WI38 (cell line): Measurements from ENCODE around the gene CBARP.

Experiments
- H3K4me3 ChIP-seq: 2 replicates; pipeline ENCODE4 v1.5.1; 2011; ENCODE audit warnings: low read depth, mild to moderate bottlenecking, control low read depth, low read length
- TF ChIP-seq, protein P1 (sequence below): IDR thresholded peaks from 2 replicates; pipeline ENCODE4 v1.5.1; 2012; ENCODE audit warnings: low read depth, mild to moderate bottlenecking, control low read depth, low read length

The CBARP gene

DNA sequence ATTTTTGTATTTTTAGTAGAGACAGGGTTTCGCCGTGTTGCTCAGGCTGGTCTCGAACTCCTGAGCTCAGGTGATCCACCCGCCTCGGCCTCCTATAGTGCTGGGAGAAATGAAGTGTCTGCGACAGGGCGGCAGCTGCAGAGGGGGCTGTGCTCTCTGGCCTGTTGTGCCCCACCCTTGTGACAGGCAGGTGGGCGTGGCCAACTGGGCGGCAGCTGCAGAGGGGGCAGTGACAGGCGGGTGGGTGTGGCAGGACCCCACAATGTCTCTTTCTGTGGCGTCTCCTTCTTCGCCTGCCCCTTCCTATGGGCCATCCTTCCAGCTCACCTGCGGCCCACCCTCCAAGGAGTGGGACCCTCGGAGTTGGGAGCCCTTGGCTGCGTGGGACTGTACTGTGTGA lies 20.4 kb downstream of the CBARP start:
- TF ChIP-seq, protein P1, sequence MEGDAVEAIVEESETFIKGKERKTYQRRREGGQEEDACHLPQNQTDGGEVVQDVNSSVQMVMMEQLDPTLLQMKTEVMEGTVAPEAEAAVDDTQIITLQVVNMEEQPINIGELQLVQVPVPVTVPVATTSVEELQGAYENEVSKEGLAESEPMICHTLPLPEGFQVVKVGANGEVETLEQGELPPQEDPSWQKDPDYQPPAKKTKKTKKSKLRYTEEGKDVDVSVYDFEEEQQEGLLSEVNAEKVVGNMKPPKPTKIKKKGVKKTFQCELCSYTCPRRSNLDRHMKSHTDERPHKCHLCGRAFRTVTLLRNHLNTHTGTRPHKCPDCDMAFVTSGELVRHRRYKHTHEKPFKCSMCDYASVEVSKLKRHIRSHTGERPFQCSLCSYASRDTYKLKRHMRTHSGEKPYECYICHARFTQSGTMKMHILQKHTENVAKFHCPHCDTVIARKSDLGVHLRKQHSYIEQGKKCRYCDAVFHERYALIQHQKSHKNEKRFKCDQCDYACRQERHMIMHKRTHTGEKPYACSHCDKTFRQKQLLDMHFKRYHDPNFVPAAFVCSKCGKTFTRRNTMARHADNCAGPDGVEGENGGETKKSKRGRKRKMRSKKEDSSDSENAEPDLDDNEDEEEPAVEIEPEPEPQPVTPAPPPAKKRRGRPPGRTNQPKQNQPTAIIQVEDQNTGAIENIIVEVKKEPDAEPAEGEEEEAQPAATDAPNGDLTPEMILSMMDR: no peak
- H3K4me3 ChIP-seq: no peak overlapping the region

- TF ChIP-seq, protein P1: no peak
- no peak overlapping the region for H3K4me3 ChIP-seq
Measured at GRCh38 chr19:1216756-1217155, 21.0 kb downstream of the CBARP start.

- H3K4me3 ChIP-seq: no peak overlapping the region
- TF ChIP-seq, protein P1: no peak
Measured at GRCh38 chr19:1214862-1215731, 22.7 kb downstream of the CBARP start.

DNA sequence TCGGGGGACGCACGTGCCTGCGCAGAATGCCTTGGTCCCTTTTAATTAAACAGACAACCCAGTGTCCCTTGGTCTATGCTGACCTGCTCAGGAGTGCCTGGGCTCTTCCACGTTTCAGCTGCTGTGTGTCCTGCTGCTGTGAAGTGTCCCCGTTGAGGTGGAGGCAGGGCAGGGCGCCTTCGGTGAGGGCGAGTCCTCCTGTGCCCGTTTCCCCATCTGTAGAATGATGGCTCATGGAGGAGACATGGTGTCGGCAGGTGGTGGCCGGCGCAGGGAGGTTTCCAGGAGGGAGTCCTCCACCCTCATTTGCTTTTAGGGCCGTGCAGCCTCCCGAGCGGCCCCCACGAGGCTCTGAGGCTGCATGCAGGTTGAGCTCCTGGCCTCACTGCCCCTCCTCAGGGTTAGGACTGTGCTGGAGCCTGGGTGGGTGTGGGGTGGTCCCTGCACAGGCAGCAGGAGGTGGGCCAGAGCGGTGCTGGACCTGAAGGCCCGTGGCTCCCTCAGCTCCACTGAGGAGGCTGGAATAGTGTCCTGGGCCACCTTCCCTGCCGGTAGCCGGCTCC lies 23.4 kb downstream of the CBARP start:
- TF ChIP-seq, protein P1: no peak
- H3K4me3 ChIP-seq: no peak overlapping the region

DNA sequence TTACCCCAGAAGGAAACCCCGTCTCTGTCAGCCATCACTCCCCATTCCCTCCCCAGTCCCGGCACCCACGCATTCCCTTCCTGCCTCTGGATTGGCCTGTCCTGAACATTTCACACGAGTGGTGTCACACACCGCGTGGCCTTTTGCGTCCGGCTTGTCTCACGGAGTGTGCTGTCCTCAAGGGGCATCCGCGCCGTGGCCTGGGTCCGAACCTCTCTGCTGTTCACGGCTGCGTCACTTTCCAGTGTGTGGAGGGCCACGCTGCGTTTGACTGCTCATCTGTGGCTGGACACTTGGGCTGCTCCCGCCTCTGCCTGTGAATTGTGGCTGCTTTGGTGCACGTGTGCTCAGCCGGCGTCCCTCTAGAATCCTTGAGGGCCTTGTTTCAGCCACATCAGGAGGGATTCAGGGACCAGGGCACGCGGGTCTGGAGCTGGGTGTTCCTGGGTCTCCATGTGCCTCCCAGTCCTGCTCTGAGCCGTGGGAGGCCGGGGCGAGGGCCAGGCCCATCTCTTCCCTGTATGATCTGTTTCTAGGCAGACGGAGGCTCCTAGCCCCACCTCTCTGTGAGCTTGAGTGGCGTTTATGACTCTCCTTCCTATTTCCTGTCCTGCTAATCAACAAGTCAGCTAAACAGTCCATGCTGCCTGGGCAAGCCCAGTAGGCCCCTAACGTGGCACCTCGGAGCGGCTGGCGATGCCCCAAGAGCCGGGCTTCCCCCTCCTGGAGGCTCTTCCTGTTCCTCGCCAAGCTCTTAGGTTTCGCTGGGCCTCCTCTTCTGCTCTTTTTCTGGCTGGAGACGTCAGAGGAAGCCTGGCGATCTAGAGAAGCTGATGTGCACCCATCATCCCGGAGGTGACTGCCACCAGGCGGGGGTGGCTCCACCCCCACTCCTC lies 24.2 kb downstream of the CBARP start:
- H3K4me3 ChIP-seq: no peak overlapping the region
- TF ChIP-seq, protein P1: no peak

- TF ChIP-seq, protein P1: no peak
- no peak overlapping the region for H3K4me3 ChIP-seq
Measured at GRCh38 chr19:1211494-1212234, 26.1 kb downstream of the CBARP start.
